ENCODE data around the gene PTK6. TPM values are rescaled to one million over a fixed set of nuclear protein-coding genes. Genes with fewer than 3 reads are reported as not detected.

The PTK6 gene
- total RNA-seq, 1 donor from 2014 or later = 0.13 TPM

- Mint-ChIP-seq H3K9me3 (ENCODE audit: unreplicated experiment) (no peaks in the 10 kb centered on the region), H3K4me3 (ENCODE audit: unreplicated experiment) (no peak overlapping the region), H3K36me3 (ENCODE audit: unreplicated experiment) (no peaks in the 10 kb centered on the region), H3K27ac (ENCODE audit: unreplicated experiment) (no peak overlapping the region), H3K4me1 (ENCODE audit: unreplicated experiment) (peaks cover 11% of the 10 kb centered on the region), H3K27me3 (ENCODE audit: unreplicated experiment) (peaks cover 2% of the 10 kb centered on the region)
- no peak for DNase-seq (ENCODE audit: extremely low spot score, unreplicated experiment)
- TF ChIP-seq CTCF (IDR thresholded peaks at IDR 0.05) = no peak
Measured at GRCh38 chr20:63541371-63541770, 4.2 kb upstream of the PTK6 start.

GRCh38 chr20:63540417-63541186 lies 3.4 kb upstream of the PTK6 start:
- Mint-ChIP-seq H3K4me3 (ENCODE audit: unreplicated experiment) (no peak overlapping the region), H3K4me1 (ENCODE audit: unreplicated experiment) (peaks cover 15% of the 10 kb centered on the region), H3K36me3 (ENCODE audit: unreplicated experiment) (no peaks in the 10 kb centered on the region), H3K27ac (ENCODE audit: unreplicated experiment) (no peak overlapping the region), H3K27me3 (ENCODE audit: unreplicated experiment) (peaks cover 2% of the 10 kb centered on the region), H3K9me3 (ENCODE audit: unreplicated experiment) (no peaks in the 10 kb centered on the region)
- no peak for TF ChIP-seq CTCF (IDR thresholded peaks at IDR 0.05)
- DNase-seq (ENCODE audit: extremely low spot score, unreplicated experiment) = no peak

DNA sequence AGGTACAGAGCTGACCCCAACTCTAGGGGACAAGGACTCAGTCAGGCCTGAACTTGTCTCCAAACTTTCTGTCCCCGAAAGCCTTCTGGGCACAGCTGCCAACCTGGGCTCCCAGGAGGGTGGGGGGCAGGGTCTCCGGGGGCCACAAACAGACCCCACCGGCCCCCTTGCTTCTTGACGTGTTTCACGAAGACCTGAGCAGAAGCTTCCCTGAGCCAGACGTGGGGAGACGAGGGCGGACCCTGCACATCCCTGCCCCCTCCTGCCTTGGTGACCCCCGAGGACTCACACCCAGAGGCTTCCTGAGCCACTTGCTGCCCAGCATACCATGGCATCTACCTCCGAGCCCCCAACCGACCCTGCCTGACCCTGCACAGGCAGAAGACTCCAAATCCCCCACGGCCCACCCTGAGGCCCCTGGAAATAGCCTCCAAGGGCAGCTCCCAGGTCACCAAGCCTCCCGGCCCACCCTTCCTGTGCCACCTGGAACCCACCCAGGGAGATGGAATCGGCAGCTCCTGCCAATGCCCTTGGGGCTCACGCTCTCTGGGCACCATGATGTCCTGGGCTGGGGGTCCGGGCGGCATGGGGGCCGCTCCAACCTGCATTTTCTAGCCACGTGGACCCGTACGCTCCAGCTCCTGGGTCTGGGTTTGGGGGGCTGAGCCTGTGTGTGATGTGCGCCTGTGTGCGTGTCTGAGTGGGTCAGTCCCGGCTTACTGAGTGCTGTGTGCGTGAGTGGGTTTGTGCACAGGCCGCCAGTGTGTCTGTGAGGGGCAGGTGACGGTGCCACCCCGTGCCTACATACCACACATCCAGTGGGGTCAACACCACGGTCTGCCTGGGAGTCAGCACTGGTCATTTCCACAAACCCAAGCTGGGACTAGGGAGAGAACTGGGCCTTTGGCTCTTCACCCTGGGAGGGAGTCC lies 2.5 kb upstream of the PTK6 start:
- Mint-ChIP-seq H3K4me1 (ENCODE audit: unreplicated experiment) (peaks cover 15% of the 10 kb centered on the region), H3K27ac (ENCODE audit: unreplicated experiment) (no peak overlapping the region), H3K9me3 (ENCODE audit: unreplicated experiment) (no peaks in the 10 kb centered on the region), H3K4me3 (ENCODE audit: unreplicated experiment) (no peak overlapping the region), H3K36me3 (ENCODE audit: unreplicated experiment) (no peaks in the 10 kb centered on the region), H3K27me3 (ENCODE audit: unreplicated experiment) (no peaks in the 10 kb centered on the region)
- no peak for DNase-seq (ENCODE audit: extremely low spot score, unreplicated experiment)
- no peak for TF ChIP-seq CTCF (IDR thresholded peaks at IDR 0.05)

GRCh38 chr20:63539092-63539430 lies 1.9 kb upstream of the PTK6 start:
- Mint-ChIP-seq H3K27ac (ENCODE audit: unreplicated experiment) (no peak overlapping the region), H3K4me3 (ENCODE audit: unreplicated experiment) (no peak overlapping the region), H3K9me3 (ENCODE audit: unreplicated experiment) (no peaks in the 10 kb centered on the region), H3K36me3 (ENCODE audit: unreplicated experiment) (no peaks in the 10 kb centered on the region), H3K4me1 (ENCODE audit: unreplicated experiment) (peaks cover 15% of the 10 kb centered on the region), H3K27me3 (ENCODE audit: unreplicated experiment) (no peaks in the 10 kb centered on the region)
- no peak for DNase-seq (ENCODE audit: extremely low spot score, unreplicated experiment)
- no peak for TF ChIP-seq CTCF (IDR thresholded peaks at IDR 0.05)
